IMR-90 (cell line): ENCODE measurements around the gene BUB1. TPM values are rescaled to one million over a fixed set of nuclear protein-coding genes. Genes with fewer than 3 reads are reported as not detected.

Experiments used
- ATAC-seq: fragments of 200-7000 bp; cut with Tn5 transposase; 2 replicates; pipeline ENCODE4 v1.9.1; 2020; ENCODE audit warnings: low read depth, mild to moderate bottlenecking, moderate library complexity
- BruUV-seq: library from RNA; stranded (reverse); fragments of 400-500 nt; replicated peaks from 2 replicates; lab custom pipeline; 2021; lab: Mats Ljungman, UMichigan
- CTCF ChIA-PET: fragments of 300-600 bp; formaldehyde crosslinking; extraction: SDS; loops from one replicate; lab custom pipeline; 2021; ENCODE audit warnings: antibody characterized with exemption; lab: Yijun Ruan, JAX
- POLR2A ChIA-PET: fragments of 300-600 bp; sonication (Branson Sonifier 250); formaldehyde crosslinking; loops from one replicate; lab custom pipeline; 2022; ENCODE audit warnings: antibody characterized with exemption; ENCODE audit not compliant: unreplicated experiment; lab: Charles Lee
- DNase-seq: peaks from one replicate; pipeline ENCODE4 v3.0.0; 2013
- H2AFZ ChIP-seq: replicated peaks from 2 replicates; pipeline ENCODE3; 2013; ENCODE audit warnings: low read length, mild to moderate bottlenecking; ENCODE audit not compliant: poor library complexity
- H2AK5ac ChIP-seq: 2 replicates; pipeline ENCODE4 v1.6.1; 2013; ENCODE audit warnings: low read depth, low read length, inconsistent platforms
- H2AK9ac ChIP-seq: replicated peaks from 2 replicates; pipeline ENCODE3; 2013; ENCODE audit warnings: mild to moderate bottlenecking, low read depth, low read length, moderate library complexity; ENCODE audit not compliant: poor library complexity
- H2BK120ac ChIP-seq: 2 replicates; pipeline ENCODE4 v1.6.1; 2013; ENCODE audit warnings: low read depth, low read length, inconsistent platforms
- H2BK15ac ChIP-seq: 3 replicates; pipeline ENCODE4 v1.6.1; 2013; ENCODE audit warnings: low read depth, low read length, inconsistent platforms
- H2BK20ac ChIP-seq: 2 replicates; pipeline ENCODE4 v1.6.1; 2013; ENCODE audit warnings: low read depth, mild to moderate bottlenecking, inconsistent platforms, low read length, moderate library complexity
- H2BK5ac ChIP-seq: 2 replicates; pipeline ENCODE4 v1.6.1; 2013; ENCODE audit warnings: mild to moderate bottlenecking, low read depth, low read length, inconsistent platforms; ENCODE audit not compliant: poor library complexity, severe bottlenecking
- H3K14ac ChIP-seq: replicated peaks from 2 replicates; pipeline ENCODE4 v1.6.1; 2013; ENCODE audit warnings: low read depth, low read length, inconsistent platforms
- H3K18ac ChIP-seq: 2 replicates; pipeline ENCODE4 v1.6.1; 2013; ENCODE audit warnings: low read depth, low read length, control low read depth
- H3K23ac ChIP-seq: 2 replicates; pipeline ENCODE4 v1.6.1; 2013; ENCODE audit warnings: low read depth, low read length, inconsistent platforms
- H3K27ac ChIP-seq: 2 replicates; pipeline ENCODE4 v1.5.1; 2013; ENCODE audit warnings: mild to moderate bottlenecking, control low read depth, low read length; ENCODE audit not compliant: insufficient read depth
- H3K27me3 ChIP-seq: 2 replicates; pipeline ENCODE4 v1.6.1; 2013; ENCODE audit warnings: low read length; ENCODE audit not compliant: control insufficient read depth, insufficient read depth
- H3K36me3 ChIP-seq: 2 replicates; pipeline ENCODE4 v1.6.1; 2013; ENCODE audit warnings: low read length, mixed read lengths; ENCODE audit not compliant: control insufficient read depth, insufficient read depth
- H3K4ac ChIP-seq: 2 replicates; pipeline ENCODE4 v1.6.1; 2013; ENCODE audit warnings: low read depth, low read length, inconsistent platforms
- H3K4me1 ChIP-seq: 2 replicates; pipeline ENCODE4 v1.6.1; 2013; ENCODE audit warnings: low read length, mixed read lengths; ENCODE audit not compliant: control insufficient read depth, insufficient read depth
- H3K4me2 ChIP-seq: 2 replicates; pipeline ENCODE4 v1.6.1; 2013; ENCODE audit warnings: low read depth, mild to moderate bottlenecking, control low read depth, low read length, moderate library complexity
- H3K4me3 ChIP-seq: 2 replicates; pipeline ENCODE4 v1.5.1; 2013; ENCODE audit warnings: low read depth, mild to moderate bottlenecking, control low read depth, low read length, moderate library complexity; ENCODE audit not compliant: insufficient read depth
- H3K56ac ChIP-seq: 2 replicates; pipeline ENCODE4 v1.6.1; 2013; ENCODE audit warnings: low read length, inconsistent platforms; ENCODE audit not compliant: insufficient read depth; ENCODE audit errors: extremely low read depth
- H3K79me1 ChIP-seq, 2 experiments: 2 replicates each; pipeline ENCODE4 v1.6.1; 2013; ENCODE audit warnings: low read length in 2 of 2, inconsistent platforms in 1 of 2, low read depth in 1 of 2
- H3K9ac ChIP-seq: 2 replicates; pipeline ENCODE4 v1.6.1; 2013; ENCODE audit warnings: low read depth, low read length, control low read depth
- H3K9me1 ChIP-seq: 2 replicates; pipeline ENCODE4 v1.6.1; 2013; ENCODE audit warnings: low read length, inconsistent platforms; ENCODE audit not compliant: insufficient read depth
- H3K9me3 ChIP-seq: 2 replicates; pipeline ENCODE4 v1.6.1; 2013; ENCODE audit warnings: low read length; ENCODE audit not compliant: control insufficient read depth, insufficient read depth
- H4K20me1 ChIP-seq: 2 replicates; pipeline ENCODE4 v1.6.1; 2013; ENCODE audit warnings: low read length, inconsistent platforms; ENCODE audit not compliant: insufficient read depth
- H4K5ac ChIP-seq: 2 replicates; pipeline ENCODE4 v1.6.1; 2013; ENCODE audit warnings: mild to moderate bottlenecking, low read depth, low read length, control low read depth
- H4K8ac ChIP-seq, 2 experiments: 2 replicates each; pipeline ENCODE4 v1.6.1; 2013; ENCODE audit warnings: low read depth in 2 of 2, low read length in 2 of 2, control low read depth in 1 of 2, inconsistent platforms in 1 of 2
- H4K91ac ChIP-seq: 2 replicates; pipeline ENCODE4 v1.6.1; 2013; ENCODE audit warnings: low read depth, low read length, inconsistent platforms; ENCODE audit not compliant: insufficient read depth
- CHD1 ChIP-seq: IDR thresholded peaks from 2 replicates; pipeline ENCODE4 v1.6.1; 2012; ENCODE audit warnings: low read depth, low read length, improper control_type of control experiment
- FOS ChIP-seq: fragments of 150-350 bp; IDR thresholded peaks from 2 replicates; pipeline ENCODE4 v1.6.1; 2016; ENCODE audit warnings: low read depth, low read length
- MAFK ChIP-seq: IDR thresholded peaks from 2 replicates; pipeline ENCODE4 v1.6.1; 2012; ENCODE audit warnings: low read depth, low read length, improper control_type of control experiment
- MAZ ChIP-seq: IDR thresholded peaks from 2 replicates; pipeline ENCODE4 v1.6.1; 2012; ENCODE audit warnings: low read depth, mild to moderate bottlenecking, low read length, improper control_type of control experiment, moderate library complexity, borderline replicate concordance
- MXI1 ChIP-seq: IDR thresholded peaks from 2 replicates; pipeline ENCODE4 v1.6.1; 2012; ENCODE audit warnings: low read depth, mild to moderate bottlenecking, low read length, moderate library complexity, borderline replicate concordance
- NFE2L2 ChIP-seq: fragments of 150-350 bp; IDR thresholded peaks from 2 replicates; pipeline ENCODE4 v1.6.1; 2016; ENCODE audit warnings: low read depth, mild to moderate bottlenecking, low read length
- RCOR1 ChIP-seq: IDR thresholded peaks from 2 replicates; pipeline ENCODE4 v1.6.1; 2012; ENCODE audit warnings: mild to moderate bottlenecking, low read length, improper control_type of control experiment; ENCODE audit not compliant: insufficient replicate concordance
- WGBS, 2 experiments: methylation state at CpG; one replicate each; pipeline versions ENCODE4 v1.1.5 to v1.1.7; 2013; ENCODE audit warnings: missing lambda C conversion rate in 2 of 2; ENCODE audit not compliant: insufficient read length in 1 of 2; ENCODE audit errors: extremely low coverage in 2 of 2; 5-methylcytosine and 5-hydroxymethylcytosine counted together
- dilution Hi-C: fragments of 300-500 bp; cut with HindIII; formaldehyde crosslinking; loops from one replicate; pipeline ENCODE4 v1.14.3; 2018; ENCODE audit warnings: low sequenced_read_pairs; ENCODE audit not compliant: unreplicated experiment
- in situ Hi-C: fragments of 300-500 bp; cut with MboI; formaldehyde crosslinking; loops from 3 replicates; pipeline ENCODE4 v1.14.3; 2019; ENCODE audit warnings: low sequenced_read_pairs, inconsistent platforms, mixed read lengths
- intact Hi-C: fragments of 100-400 bp; cut with micrococcal nuclease; formaldehyde crosslinking; loops from 2 replicates; pipeline ENCODE4 v1.10.0; 2022
- polyA plus RNA-seq, 3 experiments: library from polyadenylated mRNA; depleted of rRNA; stranded (reverse); fragments of >200 nt; gene quantifications; 2 replicates each; pipeline ENCODE4 v1.2.3, GENCODE V29; 2012; ENCODE audit warnings: low replicate concordance in 1 of 3
- total RNA-seq: library from RNA; depleted of rRNA; stranded (reverse); fragments of >200 nt; gene quantifications from 2 replicates; pipeline ENCODE4 v1.2.3, GENCODE V29; 2012

Gene BUB1
- total and polyA plus RNA-seq, 2 of the 4 experiments (the other 2 are of a cell fraction) = 19.6 to 43.4 TPM

DNA sequence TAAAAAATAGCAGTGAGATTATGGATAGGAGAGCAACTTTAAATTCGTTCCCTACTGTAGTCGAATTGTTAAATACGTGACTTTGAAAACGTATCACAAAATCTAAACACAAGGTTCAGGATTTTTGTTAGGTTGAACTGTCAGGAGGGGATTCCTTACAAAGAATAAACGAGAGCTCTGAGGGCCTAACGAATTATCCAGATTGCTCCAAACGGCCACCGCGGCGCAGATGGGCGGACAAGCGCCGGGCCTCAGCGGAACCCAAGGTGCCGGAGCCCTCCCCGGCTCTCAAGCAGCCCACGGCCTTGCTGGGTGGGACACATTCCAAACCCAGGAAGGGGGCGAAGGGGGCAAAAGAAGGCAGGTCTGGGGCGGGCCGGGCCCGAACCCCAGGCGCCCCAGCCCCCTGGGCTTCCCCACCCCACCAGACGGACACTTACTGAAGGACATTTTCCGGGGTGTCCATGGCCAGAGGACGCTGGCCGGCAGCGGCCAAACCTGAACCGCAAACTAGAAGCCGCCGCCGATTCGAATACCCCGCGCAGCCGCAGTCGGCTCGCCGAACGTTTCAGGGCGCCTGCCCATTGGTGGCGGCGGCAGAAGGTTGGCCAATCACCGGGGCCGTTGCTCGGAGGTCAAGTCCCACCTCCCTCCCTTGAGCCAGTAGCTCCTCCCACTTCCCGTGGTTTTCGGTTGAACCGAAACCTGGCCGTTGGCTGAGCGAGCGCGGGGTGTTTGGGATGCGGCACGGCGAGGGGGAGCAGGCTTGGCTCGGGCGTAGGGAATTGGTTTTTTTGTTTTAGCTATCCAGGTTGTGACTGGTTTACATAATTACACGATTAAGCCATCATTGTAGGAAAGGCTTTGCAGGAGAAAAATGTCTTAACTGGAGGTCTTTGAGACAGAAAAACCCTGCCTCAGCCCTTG, at the start of gene BUB1 (continued):
- peak; percentile 41; the same call in 1 of the 2 replicates for TF ChIP-seq MAZ
- TF ChIP-seq MXI1 = peak; percentile 91
- no peak for TF ChIP-seq CHD1
- no peak for TF ChIP-seq NFE2L2
- TF ChIP-seq FOS = peak; percentile 45; the same call in 1 of the 2 replicates
- no peak for TF ChIP-seq RCOR1

DNA sequence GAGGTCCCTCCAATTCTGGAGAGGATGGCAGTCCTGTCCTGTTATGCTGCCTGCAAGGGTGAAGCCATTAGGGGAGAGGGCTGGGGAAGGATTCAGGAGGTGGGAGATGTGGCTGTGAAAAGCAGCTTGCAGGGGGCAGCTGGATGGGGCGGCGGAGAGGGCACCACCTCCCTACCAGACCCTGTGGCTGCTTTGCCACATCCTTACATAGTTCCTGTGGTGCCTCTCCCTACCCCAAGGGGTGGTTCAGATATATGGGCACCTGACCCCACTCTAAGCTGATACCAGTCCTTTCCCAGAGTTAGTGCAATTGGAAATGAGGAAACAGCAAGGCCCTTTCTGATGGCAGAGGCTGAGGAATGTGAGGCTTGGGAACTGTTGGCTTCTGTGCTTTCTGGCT, 48.4 kb upstream of the BUB1 start:
- BruUV-seq = no TSS peak
- H3K4me2 ChIP-seq = no peak overlapping the region
- no peak overlapping the region for H4K91ac ChIP-seq
- DNase-seq (no peak), ATAC-seq (no peak)
- H2AK5ac ChIP-seq = no peak overlapping the region
- H2BK15ac ChIP-seq = no peak overlapping the region
- no peak overlapping the region for H3K56ac ChIP-seq
- in situ Hi-C loops = no loop called here
- H3K36me3 ChIP-seq = no peaks in the 10 kb centered on the region
- no peak for TF ChIP-seq MAFK
- TF ChIP-seq RCOR1 = no peak
- no peak for TF ChIP-seq FOS
- no peak for TF ChIP-seq MXI1
- H4K8ac ChIP-seq = no peak overlapping the region
- no peak overlapping the region for H3K9ac ChIP-seq
- H3K9me1 ChIP-seq = no peaks in the 10 kb centered on the region
- H3K4ac ChIP-seq = no peak overlapping the region
- H3K4me1 ChIP-seq = no peaks in the 10 kb centered on the region
- no peak overlapping the region for H2BK120ac ChIP-seq
- peaks cover 48% of the 10 kb centered on the region for H3K27me3 ChIP-seq
- no peak overlapping the region for H3K23ac ChIP-seq
- no peaks in the 10 kb centered on the region for H3K79me1 ChIP-seq
- H3K18ac ChIP-seq = no peak overlapping the region
- H4K20me1 ChIP-seq = no peaks in the 10 kb centered on the region
- ChIA-PET POLR2A (no interaction called here), CTCF (no interaction called here)
- H3K9me3 ChIP-seq = no peaks in the 10 kb centered on the region; the same call in 1 of the 2 replicates
- no peak overlapping the region for H3K4me3 ChIP-seq
- no CpG with 5 or more reads among the region's 2 CpGs for WGBS, 2 experiments
- dilution Hi-C loops = no loop called here
- H2BK5ac ChIP-seq = no peak overlapping the region
- no peak overlapping the region for H2AFZ ChIP-seq
- intact Hi-C loops = no loop called here
- no peak overlapping the region for H3K14ac ChIP-seq
- H4K5ac ChIP-seq = no peak overlapping the region
- no peak overlapping the region for H3K27ac ChIP-seq
- H2BK20ac ChIP-seq = no peak overlapping the region
- H2AK9ac ChIP-seq = no peak overlapping the region
